Liver (tissue), 3 donors: ENCODE results near the gene CHD9NB.

Experiments used
- EGR1 ChIP-seq, 2 donors: IDR thresholded peaks; 2 replicates each; pipeline ENCODE4 v1.6.1; 2016 to 2018; ENCODE audit warnings: antibody characterized with exemption in 2 of 2, low read depth in 2 of 2
- RAD21 ChIP-seq, 2 donors: IDR thresholded peaks; 2 replicates each; pipeline ENCODE4 v1.6.1; 2016; ENCODE audit warnings: antibody characterized with exemption in 2 of 2, mild to moderate bottlenecking in 2 of 2
- YY1 ChIP-seq: IDR thresholded peaks from 2 replicates; pipeline ENCODE4 v1.6.1; 2016; ENCODE audit warnings: antibody characterized with exemption, mild to moderate bottlenecking
- TF ChIP-seq, protein P1 (sequence below): fragments of 150-350 bp; IDR thresholded peaks from 2 replicates; pipeline ENCODE4 v1.5.1; 2017; ENCODE audit warnings: improper control_type of control experiment, low read depth, low read length; ENCODE audit not compliant: missing input control
- TF ChIP-seq, protein P2 (sequence below): IDR thresholded peaks from 2 replicates; pipeline ENCODE4 v1.6.1; 2016; ENCODE audit warnings: antibody characterized with exemption, mild to moderate bottlenecking
- donor health status: healthy.
- donor health status: healthy.

DNA sequence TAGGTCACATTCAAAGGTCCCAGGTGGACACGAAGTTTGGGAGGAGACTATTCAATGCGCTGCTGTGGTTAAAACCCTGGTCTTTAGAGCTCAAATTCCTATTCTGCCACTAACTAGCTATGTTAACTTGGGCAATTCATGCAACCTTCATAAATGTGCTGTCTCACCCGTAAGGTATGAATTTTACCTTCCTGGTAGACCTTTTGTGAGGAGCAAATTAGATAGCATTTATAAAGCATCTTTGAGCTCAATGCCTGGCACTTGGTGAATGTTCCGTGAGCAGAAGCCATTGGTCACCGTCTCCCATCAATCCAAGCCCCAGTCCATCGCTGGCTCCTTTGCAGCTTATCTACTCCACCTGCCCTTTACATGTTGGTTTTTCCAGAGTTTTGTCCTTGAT is 16.6 kb downstream of the CHD9NB start:
- TF ChIP-seq, protein P1, sequence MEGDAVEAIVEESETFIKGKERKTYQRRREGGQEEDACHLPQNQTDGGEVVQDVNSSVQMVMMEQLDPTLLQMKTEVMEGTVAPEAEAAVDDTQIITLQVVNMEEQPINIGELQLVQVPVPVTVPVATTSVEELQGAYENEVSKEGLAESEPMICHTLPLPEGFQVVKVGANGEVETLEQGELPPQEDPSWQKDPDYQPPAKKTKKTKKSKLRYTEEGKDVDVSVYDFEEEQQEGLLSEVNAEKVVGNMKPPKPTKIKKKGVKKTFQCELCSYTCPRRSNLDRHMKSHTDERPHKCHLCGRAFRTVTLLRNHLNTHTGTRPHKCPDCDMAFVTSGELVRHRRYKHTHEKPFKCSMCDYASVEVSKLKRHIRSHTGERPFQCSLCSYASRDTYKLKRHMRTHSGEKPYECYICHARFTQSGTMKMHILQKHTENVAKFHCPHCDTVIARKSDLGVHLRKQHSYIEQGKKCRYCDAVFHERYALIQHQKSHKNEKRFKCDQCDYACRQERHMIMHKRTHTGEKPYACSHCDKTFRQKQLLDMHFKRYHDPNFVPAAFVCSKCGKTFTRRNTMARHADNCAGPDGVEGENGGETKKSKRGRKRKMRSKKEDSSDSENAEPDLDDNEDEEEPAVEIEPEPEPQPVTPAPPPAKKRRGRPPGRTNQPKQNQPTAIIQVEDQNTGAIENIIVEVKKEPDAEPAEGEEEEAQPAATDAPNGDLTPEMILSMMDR = no peak
- TF ChIP-seq EGR1 (IDR thresholded peaks at IDR 0.05; ENCODE audit: low read depth in 2 of 2) = no peak
- no peak for TF ChIP-seq RAD21 (IDR thresholded peaks at IDR 0.05)
- TF ChIP-seq YY1 = no peak
- TF ChIP-seq, protein P2, sequence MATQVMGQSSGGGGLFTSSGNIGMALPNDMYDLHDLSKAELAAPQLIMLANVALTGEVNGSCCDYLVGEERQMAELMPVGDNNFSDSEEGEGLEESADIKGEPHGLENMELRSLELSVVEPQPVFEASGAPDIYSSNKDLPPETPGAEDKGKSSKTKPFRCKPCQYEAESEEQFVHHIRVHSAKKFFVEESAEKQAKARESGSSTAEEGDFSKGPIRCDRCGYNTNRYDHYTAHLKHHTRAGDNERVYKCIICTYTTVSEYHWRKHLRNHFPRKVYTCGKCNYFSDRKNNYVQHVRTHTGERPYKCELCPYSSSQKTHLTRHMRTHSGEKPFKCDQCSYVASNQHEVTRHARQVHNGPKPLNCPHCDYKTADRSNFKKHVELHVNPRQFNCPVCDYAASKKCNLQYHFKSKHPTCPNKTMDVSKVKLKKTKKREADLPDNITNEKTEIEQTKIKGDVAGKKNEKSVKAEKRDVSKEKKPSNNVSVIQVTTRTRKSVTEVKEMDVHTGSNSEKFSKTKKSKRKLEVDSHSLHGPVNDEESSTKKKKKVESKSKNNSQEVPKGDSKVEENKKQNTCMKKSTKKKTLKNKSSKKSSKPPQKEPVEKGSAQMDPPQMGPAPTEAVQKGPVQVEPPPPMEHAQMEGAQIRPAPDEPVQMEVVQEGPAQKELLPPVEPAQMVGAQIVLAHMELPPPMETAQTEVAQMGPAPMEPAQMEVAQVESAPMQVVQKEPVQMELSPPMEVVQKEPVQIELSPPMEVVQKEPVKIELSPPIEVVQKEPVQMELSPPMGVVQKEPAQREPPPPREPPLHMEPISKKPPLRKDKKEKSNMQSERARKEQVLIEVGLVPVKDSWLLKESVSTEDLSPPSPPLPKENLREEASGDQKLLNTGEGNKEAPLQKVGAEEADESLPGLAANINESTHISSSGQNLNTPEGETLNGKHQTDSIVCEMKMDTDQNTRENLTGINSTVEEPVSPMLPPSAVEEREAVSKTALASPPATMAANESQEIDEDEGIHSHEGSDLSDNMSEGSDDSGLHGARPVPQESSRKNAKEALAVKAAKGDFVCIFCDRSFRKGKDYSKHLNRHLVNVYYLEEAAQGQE = no peak
